AG04450 (cell line): Measurements from ENCODE around the gene GNAI2. TPM values are rescaled to one million over a fixed set of nuclear protein-coding genes. Genes with fewer than 3 reads are reported as not detected.

Source experiments
- CTCF ChIA-PET: fragments of 300-600, 350-600 bp; formaldehyde crosslinking; extraction: SDS; loops from one replicate; lab custom pipeline; 2022; ENCODE audit warnings: antibody characterized with exemption, inconsistent platforms; lab: Charles Lee
- POLR2A ChIA-PET: fragments of 350-600 bp; formaldehyde crosslinking; extraction: SDS; loops from one replicate; lab custom pipeline; 2021; ENCODE audit warnings: antibody characterized with exemption, inconsistent platforms; lab: Yijun Ruan, JAX
- DNase-seq: peaks from one replicate; pipeline ENCODE4 v3.0.0-alpha.2; 2011; ENCODE audit warnings: low read depth, low spot score
- H3K27ac ChIP-seq: one replicate; pipeline ENCODE4 v1.5.1; 2012; ENCODE audit warnings: low read depth, low read length, control low read depth
- H3K27me3 ChIP-seq: one replicate; pipeline ENCODE4 v1.6.0; 2012; ENCODE audit warnings: low read length; ENCODE audit not compliant: control insufficient read depth, insufficient read depth
- H3K4me3 ChIP-seq: 2 replicates; pipeline ENCODE4 v1.5.1; 2011; ENCODE audit warnings: mild to moderate bottlenecking, low read depth, low read length, control low read depth
- H3K9me3 ChIP-seq: 2 replicates; pipeline ENCODE4 v1.5.1; 2012; ENCODE audit warnings: low read length; ENCODE audit not compliant: control insufficient read depth, insufficient read depth
- polyA plus RNA-seq: library from polyadenylated mRNA; depleted of rRNA; stranded (reverse); fragments of >200 nt; gene quantifications from 2 replicates; pipeline ENCODE4 v1.2.3, GENCODE V29; 2011
- TF ChIP-seq, protein P1 (sequence below): IDR thresholded peaks from 2 replicates; pipeline ENCODE4 v1.5.1; 2011; ENCODE audit warnings: low read depth, low read length, control low read depth, inconsistent platforms

The GNAI2 gene
- polyA plus RNA-seq, 1 experiment: 603 TPM

DNA sequence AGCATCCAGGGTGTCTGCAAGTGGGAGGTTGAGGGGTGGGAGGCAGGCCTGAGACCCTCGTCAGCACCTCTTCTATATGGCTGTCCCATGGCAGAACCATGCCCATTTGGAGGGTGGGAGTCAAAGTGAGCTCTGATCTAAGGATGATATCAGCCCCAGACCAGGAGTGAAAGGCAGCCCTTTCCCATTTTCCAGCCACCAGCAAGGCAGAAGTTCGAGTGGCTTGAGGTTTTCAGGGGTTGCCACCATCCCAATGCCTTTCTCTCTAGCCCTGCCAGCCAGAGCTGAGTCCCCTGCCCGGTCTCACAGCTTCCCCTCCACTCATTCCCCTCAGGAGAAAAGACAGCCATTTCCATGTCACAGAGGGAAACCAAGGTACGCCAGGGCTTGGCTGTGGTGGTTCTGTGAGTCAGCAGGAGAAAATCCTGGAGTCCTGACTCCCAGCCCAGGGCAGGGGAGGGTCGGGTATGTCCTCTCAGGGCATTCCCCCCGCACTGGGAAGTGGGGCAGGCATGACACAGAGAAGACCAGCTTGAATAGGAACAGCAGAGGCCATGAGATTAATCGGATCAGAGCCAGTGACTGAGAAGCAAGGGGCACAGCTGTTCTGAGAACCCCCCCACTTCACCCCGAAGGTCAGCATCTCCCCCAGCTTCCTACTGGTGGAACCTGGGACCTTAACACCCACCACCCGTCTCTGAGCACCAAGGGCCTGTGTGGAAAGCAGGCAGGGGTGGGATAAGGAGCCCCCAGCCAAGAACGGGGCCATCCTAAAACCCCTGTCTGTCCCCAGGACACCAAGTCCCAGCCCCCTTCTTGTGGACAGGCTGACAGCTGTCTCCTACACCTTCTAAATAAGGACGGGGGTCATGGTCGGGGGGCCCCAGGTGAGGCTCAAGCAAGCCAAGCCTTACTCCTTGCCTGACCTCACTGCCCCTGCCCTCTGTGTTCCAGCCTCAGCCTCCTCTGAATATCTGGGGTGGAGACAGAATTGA is 31.9 kb upstream of the GNAI2 start:
- H3K27me3 ChIP-seq: peaks cover 56% of the 10 kb centered on the region
- H3K9me3 ChIP-seq: no peaks in the 10 kb centered on the region
- TF ChIP-seq, protein P1, sequence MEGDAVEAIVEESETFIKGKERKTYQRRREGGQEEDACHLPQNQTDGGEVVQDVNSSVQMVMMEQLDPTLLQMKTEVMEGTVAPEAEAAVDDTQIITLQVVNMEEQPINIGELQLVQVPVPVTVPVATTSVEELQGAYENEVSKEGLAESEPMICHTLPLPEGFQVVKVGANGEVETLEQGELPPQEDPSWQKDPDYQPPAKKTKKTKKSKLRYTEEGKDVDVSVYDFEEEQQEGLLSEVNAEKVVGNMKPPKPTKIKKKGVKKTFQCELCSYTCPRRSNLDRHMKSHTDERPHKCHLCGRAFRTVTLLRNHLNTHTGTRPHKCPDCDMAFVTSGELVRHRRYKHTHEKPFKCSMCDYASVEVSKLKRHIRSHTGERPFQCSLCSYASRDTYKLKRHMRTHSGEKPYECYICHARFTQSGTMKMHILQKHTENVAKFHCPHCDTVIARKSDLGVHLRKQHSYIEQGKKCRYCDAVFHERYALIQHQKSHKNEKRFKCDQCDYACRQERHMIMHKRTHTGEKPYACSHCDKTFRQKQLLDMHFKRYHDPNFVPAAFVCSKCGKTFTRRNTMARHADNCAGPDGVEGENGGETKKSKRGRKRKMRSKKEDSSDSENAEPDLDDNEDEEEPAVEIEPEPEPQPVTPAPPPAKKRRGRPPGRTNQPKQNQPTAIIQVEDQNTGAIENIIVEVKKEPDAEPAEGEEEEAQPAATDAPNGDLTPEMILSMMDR: no peak
- CTCF ChIA-PET: interaction anchor here (0.9 to 4.2 kb wide), 5 partner anchors 11 to 67 kb away, joined by 3 to 42 read pairs (median 4); partner anchors contain the start of gene GNAT1
- POLR2A ChIA-PET: no interaction called here
- no peak overlapping the region for H3K27ac ChIP-seq
- DNase-seq: no peak
- no peak overlapping the region for H3K4me3 ChIP-seq

DNA sequence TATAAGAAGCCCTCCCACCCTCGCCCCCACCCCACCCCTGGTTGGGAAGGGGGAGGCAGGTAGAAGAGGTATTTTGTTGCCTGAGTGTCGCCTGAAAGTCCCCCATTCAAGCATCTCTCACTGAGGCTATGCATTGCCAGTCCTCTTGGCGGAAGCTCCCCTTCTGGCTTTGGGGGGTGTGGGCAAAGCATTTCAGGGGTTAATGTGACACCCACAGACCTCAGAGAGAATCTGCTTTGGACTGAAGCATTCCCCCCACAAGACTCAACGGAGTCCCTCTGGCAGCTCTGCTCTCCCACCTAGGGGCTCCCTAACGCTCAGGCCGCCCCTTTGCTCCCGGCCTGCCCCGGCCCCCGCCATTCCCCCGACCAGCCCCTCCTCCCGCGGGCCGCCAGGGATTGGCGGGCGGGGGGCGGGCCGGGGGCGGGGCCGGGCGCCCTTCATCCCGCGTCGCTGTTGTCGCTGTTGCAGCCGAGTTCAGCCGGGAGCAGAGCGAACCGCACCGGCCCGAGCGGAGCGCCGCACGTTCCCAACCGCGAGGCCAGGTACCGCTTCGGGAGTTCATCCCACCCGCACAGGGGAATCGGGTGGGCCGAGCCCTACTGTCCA is 31.1 kb upstream of the GNAI2 start, which contains the start of gene SLC38A3:
Gene SLC38A3, plus strand, starts transcription at position 468 of the 609 bp plus-strand sequence. CDS start 8,929 bp downstream, outside the sequence.
- Histone ChIP-seq H3K27me3 (peaks cover 56% of the 10 kb centered on the region), H3K4me3 (peak within 1 kb of the TSS; percentile 46), H3K27ac (no peak within 1 kb of the TSS), H3K9me3 (no peaks in the 10 kb centered on the region)
- DNase-seq: no peak
- POLR2A ChIA-PET: no interaction called here
- CTCF ChIA-PET: interaction anchor here (1.0 to 4.2 kb wide), 4 partner anchors 12 to 66 kb away, joined by 3 to 42 read pairs (median 13); partner anchors contain the start of gene GNAT1
- TF ChIP-seq, protein P1: no peak

DNA sequence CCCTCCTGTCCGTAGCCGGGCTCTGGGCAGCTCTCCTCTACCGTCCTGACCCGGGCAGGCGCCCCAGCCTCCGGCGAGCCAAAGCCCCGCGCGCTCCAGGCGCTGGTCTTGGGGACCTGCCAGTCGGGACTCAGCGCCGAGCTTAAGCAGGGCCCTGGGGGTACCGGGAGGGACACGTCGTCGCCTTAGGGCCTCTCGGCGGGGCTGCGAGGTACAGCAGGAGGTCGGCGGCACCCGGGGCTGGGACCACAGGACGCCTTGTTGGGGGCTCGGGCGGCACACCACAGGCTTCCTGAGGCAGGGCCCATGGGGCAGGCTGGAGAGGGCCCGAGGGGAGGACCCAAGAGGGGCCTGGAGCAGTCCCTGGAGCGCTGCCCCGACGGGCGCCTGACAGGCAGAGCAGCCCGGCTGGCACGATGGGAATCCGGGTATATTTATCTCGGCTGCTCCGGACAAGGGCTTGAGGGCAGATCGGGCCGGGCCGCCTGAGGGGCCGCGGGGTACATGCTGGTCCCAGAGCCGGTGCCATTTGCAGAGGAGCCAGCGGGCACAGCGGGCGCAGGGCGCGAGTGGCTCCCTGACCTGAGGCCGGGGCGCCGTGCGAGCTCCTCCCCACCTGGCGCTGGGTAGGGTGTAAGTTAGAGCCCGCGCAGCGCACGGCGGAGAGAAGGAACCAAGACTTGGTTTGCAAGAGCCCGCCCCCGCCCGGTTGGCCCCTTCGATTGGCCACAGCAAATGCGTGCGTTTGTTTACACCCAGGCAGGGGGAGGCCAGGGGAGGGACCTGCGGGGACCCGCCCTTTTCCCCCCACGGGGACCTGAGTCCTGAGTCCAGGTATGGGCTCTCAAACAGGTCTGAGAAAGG is 30.4 kb upstream of the GNAI2 start:
- no peak for DNase-seq
- Histone ChIP-seq H3K9me3 (no peaks in the 10 kb centered on the region), H3K4me3 (peak overlapping the region; percentile 46), H3K27ac (no peak overlapping the region), H3K27me3 (peaks cover 55% of the 10 kb centered on the region)
- TF ChIP-seq, protein P1: no peak
- ChIA-PET CTCF (interaction anchor here (1.0 to 4.2 kb wide), 4 partner anchors 13 to 65 kb away, joined by 3 to 42 read pairs (median 13); partner anchors contain the start of gene GNAT1), POLR2A (interaction anchor here (0.6 kb wide), 1 partner anchor 180 kb away, joined by 3 read pairs; no protein-coding TSS in a partner anchor)

DNA sequence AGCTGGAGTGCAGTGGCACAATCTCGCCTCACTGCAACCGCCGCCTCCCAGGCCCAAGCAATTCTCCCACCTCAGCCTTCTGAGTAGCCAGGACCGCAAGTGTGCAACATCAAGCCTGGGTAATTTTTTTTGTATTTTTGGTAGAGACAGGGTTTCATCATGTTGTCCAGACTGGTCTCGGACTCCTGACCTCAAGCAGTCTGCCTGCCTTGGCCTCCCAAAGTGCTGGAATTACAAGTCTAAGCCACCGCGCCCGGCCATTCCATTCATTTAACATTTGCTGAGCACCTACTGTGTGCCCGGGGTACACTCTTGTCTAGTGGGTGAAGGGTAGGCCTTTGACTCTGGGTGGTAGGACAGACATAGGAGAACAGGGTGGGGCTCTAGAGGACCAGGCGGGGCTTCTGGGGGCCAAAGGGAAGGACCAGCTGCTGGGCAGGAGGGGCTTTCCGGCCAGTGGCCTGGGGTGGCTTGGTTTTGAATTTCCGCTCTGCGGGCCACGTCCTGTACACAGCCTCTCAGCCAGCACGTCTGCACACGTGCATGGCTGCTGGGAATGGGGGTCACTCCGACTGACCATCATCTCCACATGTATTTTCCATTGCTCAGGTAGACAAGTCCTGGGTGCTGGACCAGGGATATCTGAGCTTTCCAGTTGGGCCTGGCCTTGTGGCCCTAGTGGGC is 28.5 kb upstream of the GNAI2 start:
- no peak for DNase-seq
- no peak overlapping the region for H3K4me3 ChIP-seq
- peaks cover 47% of the 10 kb centered on the region for H3K27me3 ChIP-seq
- TF ChIP-seq, protein P1: no peak
- no peaks in the 10 kb centered on the region for H3K9me3 ChIP-seq
- ChIA-PET POLR2A (no interaction called here), CTCF (interaction anchor here (0.6 to 6.8 kb wide), 2 partner anchors 12 to 21 kb away, joined by 5 to 46 read pairs; no protein-coding TSS in a partner anchor)
- H3K27ac ChIP-seq: no peak overlapping the region
